Parathyroid adenoma (tissue), 2 donors: ENCODE results near the gene ZNF174.

Source experiments
- H2AFZ ChIP-seq: fragments of 300-600 bp; sonication (generic); one replicate; pipeline ENCODE4 v1.7.0; 2017; ENCODE audit warnings: antibody characterized with exemption, mild to moderate bottlenecking
- H3K27ac ChIP-seq: fragments of 300-600 bp; sonication (generic); one replicate; pipeline ENCODE4 v1.7.0; 2017
- H3K27me3 ChIP-seq: fragments of 300-600 bp; sonication (generic); one replicate; pipeline ENCODE4 v1.7.0; 2017; ENCODE audit warnings: low read length; ENCODE audit not compliant: control insufficient read depth, insufficient read depth
- H3K36me3 ChIP-seq: fragments of 300-600 bp; sonication (generic); one replicate; pipeline ENCODE4 v1.7.0; 2017; ENCODE audit warnings: low read length; ENCODE audit not compliant: control insufficient read depth, insufficient read depth
- H3K4me1 ChIP-seq: fragments of 300-600 bp; sonication (generic); one replicate; pipeline ENCODE4 v1.7.0; 2017; ENCODE audit warnings: control low read depth
- H3K4me2 ChIP-seq: fragments of 300-600 bp; sonication (generic); one replicate; pipeline ENCODE4 v1.7.0; 2017; ENCODE audit warnings: low read length
- H3K4me3 ChIP-seq: fragments of 300-600 bp; sonication (generic); one replicate; pipeline ENCODE4 v1.7.0; 2017; ENCODE audit warnings: low read depth, low read length
- H3K79me2 ChIP-seq: fragments of 300-600 bp; sonication (generic); one replicate; pipeline ENCODE4 v1.7.0; 2017; ENCODE audit warnings: control low read depth
- H3K9ac ChIP-seq: fragments of 300-600 bp; sonication (generic); one replicate; pipeline ENCODE4 v1.7.0; 2017; ENCODE audit warnings: mild to moderate bottlenecking
- H3K9me3 ChIP-seq: fragments of 300-600 bp; sonication (generic); one replicate; pipeline ENCODE4 v1.7.0; 2017; ENCODE audit warnings: low read length; ENCODE audit not compliant: control insufficient read depth
- CTCF ChIP-seq: fragments of 300-600 bp; sonication (generic); IDR thresholded peaks from one replicate; pipeline ENCODE4 v1.7.0; 2017; ENCODE audit warnings: antibody characterized with exemption, mild to moderate bottlenecking
- donor health status: primary hyperparathyroidism.

The ZNF174 gene

DNA sequence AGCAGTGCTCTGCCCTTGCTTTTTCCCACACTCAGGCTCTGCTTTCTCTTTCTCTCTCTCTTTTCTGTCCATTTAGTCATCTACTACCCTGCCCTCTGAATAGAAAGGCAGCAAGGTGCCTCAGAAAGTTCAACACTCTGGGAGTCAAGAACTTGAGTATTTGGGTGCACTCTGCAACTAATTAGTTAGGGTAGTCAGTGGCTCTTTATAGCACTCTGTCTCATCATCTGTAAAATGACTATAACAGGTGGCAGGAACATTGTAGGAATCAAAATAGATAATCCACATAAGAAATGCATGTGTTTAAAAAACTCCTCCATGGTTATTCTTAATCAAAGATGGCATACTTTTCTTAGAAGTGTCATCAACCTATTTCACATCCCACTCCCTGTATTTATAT lies 38.1 kb upstream of the ZNF174 start:
- no peak overlapping the region for H2AFZ ChIP-seq
- H3K4me3 ChIP-seq, result no peak overlapping the region
- H3K9ac ChIP-seq, result no peak overlapping the region
- no peak overlapping the region for H3K27ac ChIP-seq
- no peak for TF ChIP-seq CTCF
- H3K27me3 ChIP-seq, result no peaks in the 10 kb centered on the region
- no peak overlapping the region for H3K4me2 ChIP-seq
- no peaks in the 10 kb centered on the region for H3K36me3 ChIP-seq
- H3K79me2 ChIP-seq, result peaks cover 11% of the 10 kb centered on the region
- H3K4me1 ChIP-seq, result no peaks in the 10 kb centered on the region
- no peaks in the 10 kb centered on the region for H3K9me3 ChIP-seq

GRCh38 chr16:3363793-3364192 lies 37.2 kb upstream of the ZNF174 start:
- H3K36me3 ChIP-seq, result no peaks in the 10 kb centered on the region
- H3K9me3 ChIP-seq, result no peaks in the 10 kb centered on the region
- TF ChIP-seq CTCF, result no peak
- H3K4me1 ChIP-seq, result no peaks in the 10 kb centered on the region
- H3K27me3 ChIP-seq, result no peaks in the 10 kb centered on the region
- H3K9ac ChIP-seq, result no peak overlapping the region
- no peak overlapping the region for H3K27ac ChIP-seq
- H3K79me2 ChIP-seq, result peaks cover 11% of the 10 kb centered on the region
- no peak overlapping the region for H3K4me2 ChIP-seq
- no peak overlapping the region for H3K4me3 ChIP-seq
- no peak overlapping the region for H2AFZ ChIP-seq

DNA sequence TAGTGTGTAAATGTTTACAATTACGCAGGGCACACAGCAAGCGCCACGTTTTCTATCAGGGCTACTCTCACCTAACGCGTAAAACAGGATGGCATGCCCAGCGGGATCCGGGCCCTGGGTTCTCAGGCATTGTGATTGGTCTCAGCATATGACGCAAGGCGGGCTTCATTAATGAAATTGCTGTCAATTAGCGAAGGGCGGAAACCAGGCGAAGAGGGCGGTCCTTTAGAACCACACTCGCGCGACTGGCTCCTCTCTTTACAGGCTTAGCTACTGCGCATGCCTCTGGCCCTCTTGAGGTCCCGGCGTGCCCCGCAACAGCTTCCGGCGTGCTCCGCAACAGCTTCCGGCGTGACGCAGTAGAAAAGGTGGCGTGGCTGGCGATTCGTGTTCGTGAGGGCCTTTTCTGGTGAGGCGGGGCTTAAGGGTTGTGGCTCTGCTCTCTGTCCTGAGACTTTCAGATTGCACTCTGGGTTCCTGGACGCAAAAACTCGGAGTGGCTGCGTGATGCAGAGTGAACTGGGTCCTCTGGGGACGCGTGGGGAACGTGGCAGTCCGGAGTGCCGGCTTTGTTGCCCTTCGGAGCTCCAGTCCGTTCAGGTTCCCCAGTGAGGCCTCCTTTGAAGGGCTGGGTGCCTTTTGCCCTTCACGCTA lies 36.1 kb upstream of the ZNF174 start:
- Histone ChIP-seq H3K4me3 (peak overlapping the region; percentile 70), H3K4me2 (peak overlapping the region; percentile 84), H2AFZ (peak overlapping the region; percentile 68), H3K79me2 (peaks cover 11% of the 10 kb centered on the region), H3K9ac (peak overlapping the region; percentile 44), H3K27ac (peak overlapping the region; percentile 93), H3K4me1 (no peaks in the 10 kb centered on the region), H3K27me3 (no peaks in the 10 kb centered on the region), H3K9me3 (no peaks in the 10 kb centered on the region), H3K36me3 (no peaks in the 10 kb centered on the region)
- TF ChIP-seq CTCF, result no peak

GRCh38 chr16:3369073-3369472 lies 31.9 kb upstream of the ZNF174 start:
- Histone ChIP-seq H3K36me3 (no peaks in the 10 kb centered on the region), H3K4me2 (no peak overlapping the region), H3K9ac (no peak overlapping the region), H2AFZ (no peak overlapping the region), H3K27me3 (no peaks in the 10 kb centered on the region), H3K27ac (no peak overlapping the region), H3K9me3 (no peaks in the 10 kb centered on the region), H3K79me2 (peaks cover 24% of the 10 kb centered on the region), H3K4me3 (no peak overlapping the region), H3K4me1 (no peaks in the 10 kb centered on the region)
- TF ChIP-seq CTCF, result no peak

DNA sequence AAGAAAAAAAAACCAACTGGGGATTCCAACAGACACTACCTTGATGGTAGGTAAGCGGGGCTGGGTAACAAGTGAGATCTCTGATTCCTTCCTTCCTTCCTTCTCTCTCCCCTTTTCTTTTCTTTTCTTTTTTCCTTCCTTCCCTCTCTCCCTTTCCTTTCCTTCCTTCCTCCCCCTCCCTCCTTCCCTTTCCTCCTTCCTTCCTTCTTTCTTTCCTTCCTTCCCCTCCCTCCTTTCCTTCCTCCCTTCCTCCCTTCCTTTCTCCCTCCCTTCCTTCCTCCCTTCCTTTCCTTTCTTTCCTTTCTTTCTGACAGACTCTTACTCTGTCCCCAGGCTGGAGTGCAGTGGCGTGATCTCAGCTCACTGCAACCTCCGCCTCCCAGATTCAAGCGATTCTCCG lies 25.3 kb upstream of the ZNF174 start:
- Histone ChIP-seq H3K27ac (no peak overlapping the region), H3K4me3 (no peak overlapping the region), H3K36me3 (no peaks in the 10 kb centered on the region), H2AFZ (no peak overlapping the region), H3K4me2 (no peak overlapping the region), H3K9ac (no peak overlapping the region), H3K9me3 (peaks cover 3% of the 10 kb centered on the region), H3K79me2 (peaks cover 32% of the 10 kb centered on the region), H3K4me1 (no peaks in the 10 kb centered on the region), H3K27me3 (no peaks in the 10 kb centered on the region)
- TF ChIP-seq CTCF, result no peak
